GM19455 (cell line): ENCODE measurements around the gene PTPN1.
"Not testable (repeated sequence)": the region's sequence is repeated elsewhere in the genome, so short reads cannot be mapped to it uniquely, and the experiment has no call there.

Source experiments
- ATAC-seq: cut with Tn5 transposase; IDR thresholded peaks from one replicate; pipeline ENCODE4 v1.9.1; 2021; ENCODE audit not compliant: unreplicated experiment

Gene PTPN1

DNA sequence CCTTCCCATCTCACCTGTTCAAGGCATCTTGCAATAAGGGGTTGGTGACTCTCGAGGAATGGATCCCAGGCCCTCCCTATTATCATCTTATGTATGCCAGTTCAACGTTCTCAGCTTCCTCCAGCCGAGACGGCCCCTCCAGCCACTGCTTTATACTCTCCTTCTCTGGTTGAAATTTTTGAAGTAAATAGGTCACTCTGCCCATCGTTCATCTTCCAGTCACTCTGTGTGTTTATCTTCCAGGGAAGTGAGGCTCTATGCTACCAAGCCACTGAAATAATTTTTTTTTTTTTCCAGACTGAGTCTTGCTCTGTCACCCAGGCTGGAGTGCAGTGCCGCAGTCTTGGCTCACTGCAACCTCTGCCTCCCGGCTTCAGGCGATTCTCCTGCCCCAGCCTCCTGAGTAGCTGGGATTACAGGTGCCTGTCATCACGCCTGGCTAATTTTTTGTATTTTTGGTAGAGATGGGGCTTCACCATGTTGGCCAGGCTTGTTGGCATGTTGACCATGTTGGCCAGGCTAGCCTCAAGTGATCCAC, 17.0 kb downstream of the PTPN1 start:
- ATAC-seq = no peak

GRCh38 chr20:50528129-50528528, 17.9 kb downstream of the PTPN1 start:
- no peak for ATAC-seq

- ATAC-seq = no peak
Observed at GRCh38 chr20:50528804-50529351, 18.7 kb downstream of the PTPN1 start.

- ATAC-seq = no peak
Observed at GRCh38 chr20:50532221-50532620, 22.0 kb downstream of the PTPN1 start.

DNA sequence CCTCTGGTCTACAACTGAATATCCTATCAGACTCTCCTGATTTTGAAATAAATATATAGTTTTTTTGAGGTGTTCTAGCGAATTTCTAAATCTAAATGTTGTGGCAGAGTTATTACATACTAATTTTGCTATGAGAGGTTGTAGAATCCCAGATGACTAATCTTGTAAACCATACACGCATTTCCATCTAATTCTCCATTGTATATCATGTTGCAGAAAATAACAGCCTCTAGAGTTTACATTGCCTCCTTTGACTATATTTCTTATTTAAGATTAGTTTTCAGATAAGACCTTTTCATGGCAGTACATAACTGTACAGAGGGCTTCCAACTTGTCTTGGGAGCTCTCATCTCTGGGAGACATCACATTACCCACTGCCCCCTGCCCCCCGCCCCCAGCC, 22.9 kb downstream of the PTPN1 start:
- no peak for ATAC-seq

DNA sequence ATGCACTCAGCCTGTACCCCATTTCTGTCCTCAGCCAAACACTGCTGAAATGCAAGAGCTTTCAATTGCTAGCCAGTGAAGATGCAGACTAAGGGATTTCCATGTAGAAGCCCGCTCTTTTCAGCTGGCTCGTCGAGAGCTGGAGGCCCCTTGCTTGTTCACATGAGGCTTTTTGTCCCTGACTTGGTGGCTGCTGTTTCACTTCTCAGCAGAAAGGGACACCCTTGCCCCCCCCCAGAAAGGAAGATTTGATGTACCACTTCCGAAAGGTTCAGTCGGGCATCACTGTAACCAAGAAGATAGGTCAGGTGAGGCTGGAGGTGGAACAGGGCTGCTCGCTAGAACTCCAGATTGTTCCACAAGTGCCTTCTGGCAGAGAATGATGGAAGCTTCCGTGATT, 23.3 kb downstream of the PTPN1 start:
- ATAC-seq = no peak

GRCh38 chr20:50534567-50534966, 24.4 kb downstream of the PTPN1 start:
- ATAC-seq = no peak

DNA sequence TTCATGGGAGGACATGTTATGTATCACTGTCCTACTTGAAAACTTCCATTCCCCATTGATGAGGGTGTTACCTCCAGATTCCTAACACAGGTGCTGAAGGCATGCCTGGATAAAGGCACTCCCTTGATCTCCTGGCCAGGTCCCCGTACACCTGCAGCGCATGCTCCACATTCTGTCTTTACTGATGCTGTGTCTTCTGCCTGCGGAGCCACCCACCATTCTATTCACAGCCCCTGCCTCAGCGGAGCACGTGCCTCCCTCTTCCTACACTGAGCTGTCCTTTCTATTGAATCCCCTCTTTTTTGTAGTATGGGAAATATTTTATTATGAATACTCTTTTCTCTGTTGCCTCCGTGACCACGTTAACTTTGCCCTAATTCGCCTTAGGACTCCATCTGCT, 25.0 kb downstream of the PTPN1 start:
- no peak for ATAC-seq

DNA sequence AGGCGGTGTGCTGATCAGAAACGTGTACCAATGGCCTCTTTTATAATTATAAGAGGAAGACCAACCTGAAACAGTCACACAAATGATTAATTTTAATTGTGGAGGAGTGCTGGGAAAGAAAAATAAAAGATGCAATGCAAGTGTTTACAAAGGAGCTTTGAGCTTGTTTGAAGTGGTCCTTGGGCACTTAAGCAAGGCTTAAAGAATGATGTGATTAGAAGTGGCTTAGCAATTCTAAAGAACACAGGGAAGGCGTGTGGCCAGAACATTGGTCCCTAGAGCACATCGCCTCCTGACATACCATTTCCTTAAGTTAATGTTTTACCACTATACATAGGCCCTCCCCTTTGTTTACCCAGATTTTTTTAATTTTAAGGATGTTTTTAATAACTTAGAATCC, 26.1 kb downstream of the PTPN1 start:
- no peak for ATAC-seq

- ATAC-seq = no peak
Observed at GRCh38 chr20:50537546-50538201, 27.5 kb downstream of the PTPN1 start.

DNA sequence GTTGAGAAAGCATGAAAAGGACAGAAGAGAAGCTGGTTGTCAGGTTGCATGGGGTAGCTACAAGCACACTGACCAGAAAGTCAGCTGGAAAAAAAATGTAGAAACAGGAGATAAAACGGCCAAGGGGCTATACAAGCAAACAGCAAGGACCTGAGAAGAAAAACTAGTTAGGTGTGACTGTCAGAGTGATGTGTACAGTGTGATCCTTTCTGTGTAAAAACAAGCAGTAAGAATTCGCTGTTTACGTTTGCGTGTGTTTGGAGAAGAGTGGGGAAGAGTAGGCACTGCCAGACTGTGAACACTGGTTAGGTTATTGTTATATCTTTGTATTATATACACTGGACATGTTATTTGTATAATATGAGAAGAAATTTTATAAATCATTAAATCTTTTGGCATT, 28.1 kb downstream of the PTPN1 start:
- no peak for ATAC-seq

- ATAC-seq = not testable (repeated sequence)
Observed at GRCh38 chr20:50539798-50540197, 29.6 kb downstream of the PTPN1 start.

- ATAC-seq = no peak
Observed at GRCh38 chr20:50540620-50541605, 30.7 kb downstream of the PTPN1 start.

GRCh38 chr20:50541606-50542041, 31.4 kb downstream of the PTPN1 start:
- peak; percentile 46 for ATAC-seq

- no peak for ATAC-seq
Observed at GRCh38 chr20:50543326-50543725, 33.1 kb downstream of the PTPN1 start.

DNA sequence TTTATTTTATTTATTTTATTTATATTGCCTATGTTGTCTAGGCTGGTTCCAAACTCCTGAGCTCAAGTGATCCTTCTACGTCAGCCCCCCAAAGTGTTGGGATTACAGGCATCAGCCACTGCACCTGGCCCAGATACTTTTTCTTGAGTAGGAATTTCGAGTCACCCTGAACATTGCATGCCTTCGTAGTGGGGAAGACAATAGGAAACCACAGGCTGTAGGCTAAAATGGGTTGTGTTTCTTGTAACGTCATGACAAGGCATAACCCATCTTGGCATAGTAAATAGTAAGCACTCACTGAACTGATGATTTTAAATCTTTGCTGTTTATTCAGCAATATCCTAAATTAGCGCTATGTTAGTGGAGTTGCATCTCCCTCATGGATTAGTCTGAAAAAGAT, 34.9 kb downstream of the PTPN1 start:
- no peak for ATAC-seq

GRCh38 chr20:50546729-50547314, 36.6 kb downstream of the PTPN1 start:
- ATAC-seq = no peak

- ATAC-seq = no peak
Observed at GRCh38 chr20:50547964-50548363, 37.8 kb downstream of the PTPN1 start.

DNA sequence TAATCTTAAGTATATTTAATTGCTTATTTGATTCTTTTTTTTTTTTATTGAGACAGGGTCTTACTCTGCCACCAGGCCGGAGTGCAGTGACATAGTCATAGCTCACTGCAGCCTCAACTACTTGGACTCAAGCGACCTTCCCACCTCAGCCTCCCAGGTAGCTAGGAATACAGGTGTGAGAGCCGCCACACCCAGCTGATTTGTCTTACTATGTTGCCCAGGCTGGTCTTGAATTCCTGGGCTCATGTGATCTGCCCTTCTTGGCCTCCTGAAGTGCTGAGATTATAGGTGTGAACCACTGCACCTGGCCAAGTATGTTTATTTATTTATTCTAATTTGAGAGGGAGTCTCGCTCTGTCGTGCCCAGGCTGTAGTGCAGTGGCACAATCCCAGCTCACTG, 38.2 kb downstream of the PTPN1 start:
- ATAC-seq = no peak

DNA sequence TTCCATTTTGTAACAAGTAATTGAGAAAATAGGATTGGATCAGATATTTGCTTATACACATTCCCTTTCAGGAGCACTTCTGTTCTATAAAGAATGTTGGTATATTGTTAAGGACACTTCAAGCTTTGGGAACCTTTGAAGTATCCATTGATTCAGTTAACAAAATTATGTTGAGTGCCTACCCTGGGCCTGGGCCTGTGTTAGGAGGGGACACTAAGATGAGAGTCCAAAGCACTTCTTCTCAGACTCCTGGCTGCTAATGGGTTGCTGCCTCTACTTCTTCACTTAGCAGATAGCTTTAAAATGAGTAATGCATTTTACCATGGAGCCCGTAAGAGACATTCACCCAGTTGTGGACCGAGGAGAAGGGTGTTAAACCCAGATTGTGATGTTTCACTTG, 40.3 kb downstream of the PTPN1 start:
- ATAC-seq = no peak

DNA sequence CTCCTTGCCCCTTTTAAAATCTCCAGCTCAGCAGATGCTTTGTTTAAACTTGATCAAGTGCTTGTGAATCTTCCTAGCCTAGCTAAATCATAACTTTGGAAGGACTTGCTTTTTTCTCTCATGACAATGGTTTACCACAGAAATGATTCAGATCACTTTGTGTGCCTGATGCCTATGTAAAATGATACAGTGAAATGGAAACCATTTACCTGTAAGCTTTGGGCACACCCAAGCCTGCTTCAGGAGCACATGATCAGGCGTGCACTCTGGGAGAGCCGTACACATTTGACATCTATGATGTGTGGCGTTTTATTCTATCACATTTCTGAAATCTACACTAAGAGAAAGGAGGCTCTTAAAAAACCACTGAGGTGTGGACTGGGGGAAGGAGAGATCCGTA, 41.1 kb downstream of the PTPN1 start:
- ATAC-seq = no peak
